Caki2 (cell line): ENCODE results near the gene MYADML2. TPM values are rescaled to one million over a fixed set of nuclear protein-coding genes. Genes with fewer than 3 reads are reported as not detected.

Experiments used
- DNase-seq: peaks from one replicate; pipeline ENCODE4 v3.0.0-alpha.2; 2015; ENCODE audit warnings: low read depth
- in situ Hi-C: cut with HindIII; loops from 2 replicates; pipeline ENCODE4 v1.10.0; 2016; ENCODE audit warnings: low sequenced_read_pairs, low pct_unique_long_range_greater_than_20kb, mixed read lengths
- total RNA-seq: library from RNA; depleted of rRNA; stranded (reverse); fragments of >200 nt; shearing (Covaris generic); gene quantifications from 2 replicates; pipeline ENCODE4 v1.2.3, GENCODE V29; 2014; ENCODE audit warnings: low replicate concordance

MYADML2 gene
- total RNA-seq, 1 experiment from 2014 or later = not detected

GRCh38 chr17:81950501-81950900 lies 3.5 kb upstream of the MYADML2 start:
- no peak for DNase-seq
- in situ Hi-C loops = no loop called here

- no peak for DNase-seq
- in situ Hi-C loops = no loop called here
Observed at GRCh38 chr17:81948635-81949378, 1.8 kb upstream of the MYADML2 start.

DNA sequence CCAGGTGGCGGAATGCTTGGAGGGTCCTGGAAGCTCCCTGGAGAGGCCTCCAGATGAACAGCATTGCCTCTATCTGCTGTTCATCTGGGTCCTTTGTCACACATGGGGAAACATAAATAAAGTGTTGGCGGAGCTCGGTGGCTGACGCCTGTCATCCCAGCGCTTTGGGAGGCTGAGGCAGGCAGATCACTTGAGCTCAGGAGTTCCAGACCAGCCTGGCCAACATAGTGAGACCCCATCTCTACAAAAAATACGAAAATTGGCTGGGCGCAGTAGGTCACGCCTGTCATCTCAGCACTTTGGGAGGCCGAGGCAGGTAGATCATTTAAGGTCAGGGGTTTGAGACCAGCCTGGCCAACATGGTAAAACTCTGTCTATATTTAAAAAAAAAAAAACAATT lies 2.2 kb downstream of the MYADML2 start:
- in situ Hi-C loops = no loop called here
- no peak for DNase-seq

- DNase-seq = no peak
- in situ Hi-C loops = no loop called here
Observed at GRCh38 chr17:81942167-81942553, 4.9 kb downstream of the MYADML2 start.

- in situ Hi-C loops = no loop called here
- no peak for DNase-seq
Observed at GRCh38 chr17:81941484-81942166, 5.4 kb downstream of the MYADML2 start.

DNA sequence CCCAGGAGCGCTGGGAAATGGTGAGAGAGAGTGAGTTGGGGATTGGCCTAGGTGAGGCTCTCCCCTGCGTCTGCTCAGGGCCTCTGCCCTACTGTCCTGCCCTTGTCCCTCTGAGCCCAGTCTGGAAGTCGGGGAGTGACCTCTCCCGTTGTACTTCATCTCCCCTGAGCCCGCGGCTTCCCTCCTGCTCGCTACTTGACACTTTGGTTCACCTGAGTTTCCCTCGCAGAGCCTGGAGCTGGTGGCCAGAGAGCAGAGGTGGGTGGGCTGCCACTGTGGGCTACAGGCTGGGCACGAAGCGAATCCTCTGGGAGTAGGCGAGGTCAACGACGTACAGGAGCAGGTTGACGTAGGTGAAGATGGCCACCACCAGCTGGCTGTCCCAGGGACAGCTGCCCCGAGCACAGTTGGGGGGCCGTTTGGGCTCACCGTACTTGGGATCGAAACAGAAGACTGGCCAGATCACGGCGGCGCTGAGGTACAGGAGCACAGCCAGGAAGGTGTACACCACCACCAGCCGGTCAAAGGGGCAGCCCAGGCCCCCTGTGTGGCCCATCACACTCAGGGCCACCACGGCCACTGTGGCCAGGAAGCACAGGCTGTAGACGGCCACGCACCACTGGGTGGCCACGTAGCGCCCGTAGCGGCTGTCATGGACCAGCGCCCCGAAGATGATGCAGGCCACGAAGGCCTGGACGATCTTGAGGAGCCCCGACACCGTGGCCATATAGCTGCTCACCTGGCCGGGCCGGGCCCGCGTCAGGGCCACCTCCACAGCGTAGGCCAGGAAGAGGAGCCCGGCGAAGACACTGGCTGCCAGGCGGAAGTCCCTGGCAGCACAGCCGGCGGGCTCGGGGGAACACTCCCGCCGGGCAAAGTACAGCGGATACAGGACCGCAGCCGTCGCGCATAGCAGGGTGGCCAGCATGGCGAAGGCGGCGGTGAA lies 6.2 kb downstream of the MYADML2 start:
- DNase-seq = no peak
- in situ Hi-C loops = no loop called here

DNA sequence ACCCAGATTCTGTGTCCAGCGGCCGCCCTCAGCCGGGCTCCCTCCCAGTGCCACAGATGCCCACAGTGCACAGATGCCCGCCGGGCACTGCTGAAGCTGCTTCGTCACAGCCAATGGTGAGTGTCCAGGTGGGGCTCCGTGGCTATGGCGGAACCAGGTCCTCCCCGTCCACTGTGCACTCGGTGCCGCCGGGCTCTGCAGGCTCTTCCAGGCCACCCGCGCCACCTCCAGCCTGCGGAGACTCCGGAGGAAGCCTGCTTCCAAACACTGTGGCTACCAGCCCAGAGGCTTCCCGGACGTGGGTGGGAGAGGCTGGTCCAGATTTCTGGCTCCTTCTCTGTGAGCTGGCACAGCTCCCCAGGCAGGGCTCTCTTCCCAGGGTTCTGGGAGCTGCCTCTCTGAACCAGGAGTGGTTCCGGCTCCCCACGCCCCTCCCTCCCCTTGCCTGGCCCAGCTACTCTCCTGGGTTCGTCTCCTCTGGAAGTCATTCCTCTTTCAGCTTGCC lies 7.1 kb downstream of the MYADML2 start:
- in situ Hi-C loops = no loop called here
- no peak for DNase-seq

- no peak for DNase-seq
- in situ Hi-C loops = no loop called here
Observed at GRCh38 chr17:81939218-81939617, 7.8 kb downstream of the MYADML2 start.

GRCh38 chr17:81935709-81936084 lies 11.3 kb downstream of the MYADML2 start:
- DNase-seq = no peak
- in situ Hi-C loops = no loop called here

GRCh38 chr17:81934850-81935708 lies 12.0 kb downstream of the MYADML2 start:
- no peak for DNase-seq
- in situ Hi-C loops = no loop called here

DNA sequence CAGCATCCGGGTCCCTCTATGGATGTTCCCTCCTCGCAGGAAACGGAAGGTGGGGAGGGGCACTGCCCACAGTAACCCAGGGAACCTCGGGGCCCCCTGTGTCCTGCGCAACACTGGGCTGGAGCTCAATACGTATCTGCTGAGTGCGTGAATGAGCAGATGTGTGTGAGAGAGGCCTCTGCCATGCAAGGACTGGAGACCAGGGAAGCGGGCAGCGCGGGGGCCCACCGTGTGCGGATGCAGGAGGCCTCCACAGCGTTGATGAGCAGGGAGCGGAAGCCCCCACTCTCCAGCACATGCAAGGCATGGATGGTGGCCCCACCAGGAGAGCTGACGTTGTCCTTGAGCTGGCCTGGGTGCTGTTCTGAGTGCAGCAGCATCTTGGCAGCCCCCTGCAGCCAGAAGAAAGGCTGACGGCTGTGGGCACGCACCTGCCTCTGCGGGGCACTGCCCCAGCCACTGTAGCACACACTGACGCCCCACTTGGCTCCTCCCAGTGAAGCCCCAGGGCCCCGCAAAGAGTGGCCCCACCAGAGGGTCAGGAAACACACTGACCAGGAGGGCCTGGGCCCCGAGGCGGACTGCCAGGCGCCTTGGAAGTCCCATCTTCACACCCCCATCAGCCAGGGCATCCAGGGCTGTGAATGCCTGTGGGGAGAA lies 12.8 kb downstream of the MYADML2 start:
- DNase-seq = no peak
- in situ Hi-C loops = no loop called here

DNA sequence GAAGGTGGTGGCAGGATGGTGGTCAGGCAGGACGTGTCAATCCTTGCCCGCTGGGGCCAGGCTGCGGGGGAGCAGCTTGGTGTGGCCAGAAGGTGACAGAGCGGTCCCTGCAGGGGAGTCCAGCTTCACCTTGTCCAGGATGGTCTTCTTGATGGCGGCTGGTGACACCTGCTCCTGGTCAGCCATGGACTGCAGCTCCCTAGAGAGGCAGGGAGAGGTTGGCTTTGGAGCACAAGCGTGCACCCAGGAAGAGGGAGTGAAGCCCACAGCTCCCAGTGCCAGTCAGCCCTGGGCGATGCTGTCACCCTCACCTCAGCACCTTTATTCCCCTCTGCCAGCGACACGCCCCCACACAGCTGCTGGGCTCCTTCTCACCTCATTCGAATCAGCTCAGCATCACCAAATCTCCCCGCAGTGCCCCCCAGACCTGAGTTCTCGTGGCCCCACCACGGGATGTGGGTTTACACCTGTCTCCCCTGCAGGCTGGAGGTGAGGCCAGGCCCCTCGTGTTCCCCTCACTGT lies 13.8 kb downstream of the MYADML2 start:
- no peak for DNase-seq
- in situ Hi-C loops = no loop called here

- DNase-seq = no peak
- in situ Hi-C loops = no loop called here
Observed at GRCh38 chr17:81932333-81932983, 14.6 kb downstream of the MYADML2 start.

DNA sequence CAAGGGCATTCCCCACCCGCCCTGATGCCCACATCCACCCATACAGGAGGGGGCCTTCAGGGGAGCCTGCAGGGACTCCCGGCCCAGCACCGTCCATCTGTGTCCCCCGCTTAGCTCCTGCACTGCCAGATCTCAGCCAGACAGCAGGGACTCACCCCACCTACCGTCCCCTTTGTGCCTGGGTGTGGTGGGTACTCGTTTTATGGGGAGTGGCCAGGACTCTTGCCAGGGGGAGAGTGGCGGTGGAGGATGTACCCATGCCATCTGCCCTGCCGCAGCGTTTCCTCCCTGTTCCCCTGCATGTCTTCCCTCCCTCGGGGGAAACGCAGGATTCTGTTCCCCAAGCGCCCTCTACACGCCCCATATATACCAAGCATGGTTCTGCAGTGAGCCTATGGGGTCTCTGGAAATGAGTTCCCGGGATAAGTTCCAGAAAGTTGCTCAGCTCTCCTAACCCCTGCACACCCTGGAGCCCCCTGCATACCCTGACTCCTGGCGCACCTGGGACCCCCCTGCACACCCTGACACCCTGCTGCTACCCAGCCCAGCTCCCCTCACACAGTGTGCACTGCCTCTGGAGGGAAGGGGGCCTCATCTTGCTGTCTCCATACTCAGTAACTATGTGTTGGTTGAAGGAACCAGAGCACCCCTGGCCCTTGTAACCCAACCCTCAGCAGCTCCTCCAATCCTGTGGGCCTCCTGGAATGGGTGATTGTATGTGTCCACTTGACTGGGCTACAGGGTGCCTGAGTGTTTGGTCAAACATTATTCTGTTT lies 15.3 kb downstream of the MYADML2 start:
- DNase-seq = no peak
- in situ Hi-C loops = no loop called here

GRCh38 chr17:81931189-81931556 lies 15.9 kb downstream of the MYADML2 start:
- in situ Hi-C loops = no loop called here
- DNase-seq = no peak
